K562 (cell line): ENCODE results near the gene CASP6. TPM values are rescaled to one million over a fixed set of nuclear protein-coding genes. Genes with fewer than 3 reads are reported as not detected.
A peak's percentile ranks its signal among the peaks of the same experiment; 100 is the strongest.

Source experiments
- ELF1 ChIP-seq: fragments of 200-800 bp; sonication (Bioruptor generic); IDR thresholded peaks from 2 replicates; pipeline ENCODE4 v1.6.1; 2016; ENCODE audit warnings: missing genetic modification characterization, missing compliant biosample characterization
- GABPA ChIP-seq: fragments of 200-800 bp; sonication (Bioruptor generic); conservative IDR thresholded peaks from 2 replicates; pipeline ENCODE4 v1.6.1; 2016; ENCODE audit warnings: low read depth, missing genetic modification characterization, missing compliant biosample characterization
- MEIS2 ChIP-seq: fragments of 450-650 bp; IDR thresholded peaks from 2 replicates; pipeline ENCODE4 v1.6.1; 2014; ENCODE audit warnings: mild to moderate bottlenecking; ENCODE audit not compliant: partially characterized antibody
- MYC ChIP-seq, 2 experiments: fragments of 250-450 bp in 1 of 2; sonication (Bioruptor Pico) in 1 of 2; IDR thresholded peaks; 2 replicates each; pipeline versions ENCODE4 v1.5.1 to v1.6.1; 2012 to 2021; ENCODE audit warnings: low read depth in 2 of 2, borderline replicate concordance in 1 of 2, improper control_type of control experiment in 1 of 2, low read length in 1 of 2, mild to moderate bottlenecking in 1 of 2, moderate library complexity in 1 of 2
- RBM25 ChIP-seq: fragments of 200-400 bp; formaldehyde crosslinking; IDR thresholded peaks from 2 replicates; pipeline ENCODE4 v1.6.1; 2018; ENCODE audit warnings: low read length, low read depth, moderate library complexity; ENCODE audit not compliant: severe bottlenecking
- ZNF407 ChIP-seq: fragments of 450-650 bp; IDR thresholded peaks from 2 replicates; pipeline ENCODE4 v1.6.1; 2016; ENCODE audit warnings: low read depth
- ZNF507 ChIP-seq: conservative IDR thresholded peaks from 2 replicates; pipeline ENCODE4 v1.6.1; 2017; ENCODE audit warnings: missing genetic modification characterization, missing compliant biosample characterization
- ZNF584 ChIP-seq: fragments of 200-800 bp; sonication (Bioruptor generic); IDR thresholded peaks from 2 replicates; pipeline ENCODE4 v1.6.1; 2016; ENCODE audit warnings: low read depth, mild to moderate bottlenecking, missing genetic modification characterization, missing compliant biosample characterization
- polyA plus RNA-seq, 8 experiments: library from polyadenylated mRNA; depleted of rRNA in 4 of 8; stranded (reverse) in 5 of 8; unstranded in 3 of 8; fragments of >200 nt; fragmentation: Nextera tagmentation in 2 of 8; fragmentation: Illumina TruSeq in 1 of 8; extraction: Ambion mirVana in 2 of 8; extraction: Trizol in 1 of 8; gene quantifications; 2 replicates each; pipeline versions ENCODE4 v1.2.1 to v1.2.3, GENCODE V29; 2011 to 2014; ENCODE audit warnings: inconsistent platforms in 1 of 8, missing spikeins in 1 of 8
- total RNA-seq, 7 experiments: library from RNA; depleted of rRNA in 6 of 7; stranded (reverse); fragments of >200 nt in 6 of 7; fragmentation: Illumina TruSeq in 2 of 7; extraction: Trizol in 2 of 7; gene quantifications; 2 replicates each; pipeline versions ENCODE4 v1.2.1 to v1.2.3, GENCODE V29; 2011 to 2021; ENCODE audit warnings: low replicate concordance in 1 of 7
- TF ChIP-seq, protein P1 (sequence below): sonication (generic); formaldehyde crosslinking; IDR thresholded peaks from 2 replicates; pipeline ENCODE4 v1.8.0; 2023; ENCODE audit warnings: mild to moderate bottlenecking, missing genetic modification reagents
- TF ChIP-seq, protein P2 (sequence below): sonication (generic); formaldehyde crosslinking; IDR thresholded peaks from 2 replicates; pipeline ENCODE4 v1.9.0; 2022; ENCODE audit warnings: mild to moderate bottlenecking, missing genetic modification reagents
- TF ChIP-seq, protein P3 (sequence below): fragments of 250-450 bp; sonication (Bioruptor Pico); IDR thresholded peaks from 2 replicates; pipeline ENCODE4 v1.5.0; 2021
- TF ChIP-seq, protein P4 (sequence below): sonication (generic); formaldehyde crosslinking; IDR thresholded peaks from 2 replicates; pipeline ENCODE4 v1.8.1; 2022; ENCODE audit warnings: missing genetic modification reagents

CASP6 gene
- total and polyA plus RNA-seq, 9 of the 15 experiments (the other 6 are each of a cell fraction or from before 2014, with no cell fraction given) = 20.8 to 72.7 (median 39.1) TPM

GRCh38 chr4:109729718-109730618 lies 26.7 kb upstream of the CASP6 start, which contains the start of gene PLA2G12A (continued):
- TF ChIP-seq ZNF407 (no peak), ZNF507 (no peak), RBM25 (no peak), ZNF584 (CRISPR knock-in tag) (no peak), GABPA (0 out of 2 replicates have a peak, but pooled peaks have one; percentile 41), ELF1 (tag) (no peak), MYC (IDR thresholded peaks at IDR 0.05; ENCODE audit: low read depth, low read length) (no peak), MYC (CRISPR knock-in tag; IDR thresholded peaks at IDR 0.05; ENCODE audit: borderline replicate concordance, low read depth) (no peak), MEIS2 (peak; percentile 72)
- TF ChIP-seq, protein P1, sequence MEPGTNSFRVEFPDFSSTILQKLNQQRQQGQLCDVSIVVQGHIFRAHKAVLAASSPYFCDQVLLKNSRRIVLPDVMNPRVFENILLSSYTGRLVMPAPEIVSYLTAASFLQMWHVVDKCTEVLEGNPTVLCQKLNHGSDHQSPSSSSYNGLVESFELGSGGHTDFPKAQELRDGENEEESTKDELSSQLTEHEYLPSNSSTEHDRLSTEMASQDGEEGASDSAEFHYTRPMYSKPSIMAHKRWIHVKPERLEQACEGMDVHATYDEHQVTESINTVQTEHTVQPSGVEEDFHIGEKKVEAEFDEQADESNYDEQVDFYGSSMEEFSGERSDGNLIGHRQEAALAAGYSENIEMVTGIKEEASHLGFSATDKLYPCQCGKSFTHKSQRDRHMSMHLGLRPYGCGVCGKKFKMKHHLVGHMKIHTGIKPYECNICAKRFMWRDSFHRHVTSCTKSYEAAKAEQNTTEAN (CRISPR knock-in tag) = no peak
- TF ChIP-seq, protein P2, sequence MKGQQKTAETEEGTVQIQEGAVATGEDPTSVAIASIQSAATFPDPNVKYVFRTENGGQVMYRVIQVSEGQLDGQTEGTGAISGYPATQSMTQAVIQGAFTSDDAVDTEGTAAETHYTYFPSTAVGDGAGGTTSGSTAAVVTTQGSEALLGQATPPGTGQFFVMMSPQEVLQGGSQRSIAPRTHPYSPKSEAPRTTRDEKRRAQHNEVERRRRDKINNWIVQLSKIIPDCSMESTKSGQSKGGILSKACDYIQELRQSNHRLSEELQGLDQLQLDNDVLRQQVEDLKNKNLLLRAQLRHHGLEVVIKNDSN = peak; percentile 81
- TF ChIP-seq, protein P3, sequence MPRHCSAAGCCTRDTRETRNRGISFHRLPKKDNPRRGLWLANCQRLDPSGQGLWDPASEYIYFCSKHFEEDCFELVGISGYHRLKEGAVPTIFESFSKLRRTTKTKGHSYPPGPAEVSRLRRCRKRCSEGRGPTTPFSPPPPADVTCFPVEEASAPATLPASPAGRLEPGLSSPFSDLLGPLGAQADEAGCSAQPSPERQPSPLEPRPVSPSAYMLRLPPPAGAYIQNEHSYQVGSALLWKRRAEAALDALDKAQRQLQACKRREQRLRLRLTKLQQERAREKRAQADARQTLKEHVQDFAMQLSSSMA (CRISPR knock-in tag) = no peak
- TF ChIP-seq, protein P4, sequence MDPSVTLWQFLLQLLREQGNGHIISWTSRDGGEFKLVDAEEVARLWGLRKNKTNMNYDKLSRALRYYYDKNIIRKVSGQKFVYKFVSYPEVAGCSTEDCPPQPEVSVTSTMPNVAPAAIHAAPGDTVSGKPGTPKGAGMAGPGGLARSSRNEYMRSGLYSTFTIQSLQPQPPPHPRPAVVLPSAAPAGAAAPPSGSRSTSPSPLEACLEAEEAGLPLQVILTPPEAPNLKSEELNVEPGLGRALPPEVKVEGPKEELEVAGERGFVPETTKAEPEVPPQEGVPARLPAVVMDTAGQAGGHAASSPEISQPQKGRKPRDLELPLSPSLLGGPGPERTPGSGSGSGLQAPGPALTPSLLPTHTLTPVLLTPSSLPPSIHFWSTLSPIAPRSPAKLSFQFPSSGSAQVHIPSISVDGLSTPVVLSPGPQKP (CRISPR knock-in tag) = no peak
